Stomach (tissue), 9 donors: ENCODE results near the gene MBP. TPM values are rescaled to one million over a fixed set of nuclear protein-coding genes. Genes with fewer than 3 reads are reported as not detected.

Source experiments
- DNase-seq, 2 donors: peaks; one replicate each; pipeline versions ENCODE4 v3.0.0 to v3.0.0-alpha.2; 2013 to 2019
- H3K27ac ChIP-seq, 5 donors: fragments of 200-600 bp in 4 of 5; sonication (generic) in 4 of 5; one replicate each; pipeline ENCODE4 v1.5.1; 2013 to 2019; ENCODE audit warnings: mild to moderate bottlenecking in 1 of 5, moderate library complexity in 1 of 5
- H3K27me3 ChIP-seq, 3 donors: fragments of 200-600 bp; sonication (generic); one replicate each; pipeline ENCODE4 v1.5.1; 2017 to 2019; ENCODE audit warnings: mixed run types in 1 of 3
- H3K36me3 ChIP-seq, 4 donors: fragments of 200-600 bp; sonication (generic); 1 replicate in 3 of 4; 2 replicates in 1 of 4; pipeline ENCODE4 v1.5.1; 2016 to 2019
- H3K4me1 ChIP-seq, 4 donors: fragments of 200-600 bp; sonication (generic); one replicate each; pipeline ENCODE4 v1.5.1; 2016 to 2019
- H3K4me3 ChIP-seq, 4 donors: fragments of 200-600 bp; sonication (generic) in 3 of 4; one replicate each; pipeline ENCODE4 v1.5.1; 2016 to 2019; ENCODE audit warnings: mild to moderate bottlenecking in 1 of 4
- H3K9me3 ChIP-seq, 4 donors: fragments of 200-600 bp; sonication (generic); one replicate each; pipeline ENCODE4 v1.5.1; 2016 to 2019
- CTCF ChIP-seq, 7 experiments: fragments of 450-650 bp in 4 of 7; fragments of 200-600 bp in 3 of 7; sonication (generic) in 3 of 7; IDR thresholded peaks; one replicate each; pipeline ENCODE4 v1.5.1; 2016 to 2019; ENCODE audit warnings: antibody characterized with exemption in 7 of 7, control low read depth in 2 of 7, mild to moderate bottlenecking in 1 of 7
- EP300 ChIP-seq: sonication (generic); formaldehyde crosslinking; IDR thresholded peaks from one replicate; pipeline ENCODE4 v1.6.1; 2017; ENCODE audit warnings: antibody characterized with exemption
- POLR2A ChIP-seq, 4 donors: fragments of 450-650 bp; IDR thresholded peaks; one replicate each; pipeline ENCODE4 v1.6.1; 2016; ENCODE audit warnings: antibody characterized with exemption in 4 of 4, control low read depth in 2 of 4, mild to moderate bottlenecking in 1 of 4, moderate library complexity in 1 of 4
- POLR2AphosphoS5 ChIP-seq, 3 donors: sonication (generic); formaldehyde crosslinking; IDR thresholded peaks; one replicate each; pipeline ENCODE4 v1.6.1; 2016; ENCODE audit warnings: antibody characterized with exemption in 3 of 3
- WGBS, 5 donors: extraction: QIAGEN DNeasy Blood & Tissue Kit in 3 of 5; methylation state at CpG; one replicate each; pipeline versions ENCODE4 v1.1.5 to v1.1.7; 2013 to 2018; 5-methylcytosine and 5-hydroxymethylcytosine counted together
- intact Hi-C: fragments of 100-400 bp; cut with DNase I; formaldehyde crosslinking; loops from one replicate; pipeline ENCODE4 v1.15.1; 2023; ENCODE audit warnings: low total_unique reads
- polyA plus RNA-seq, 3 donors: library from polyadenylated mRNA; stranded (reverse); fragments of 200-250 nt; gene quantifications; one replicate each; pipeline ENCODE4 v1.2.3, GENCODE V29; 2013
- total RNA-seq, 5 donors: library from RNA; depleted of rRNA; stranded (reverse); fragments of >200 nt; gene quantifications; one replicate each; pipeline versions ENCODE4 v1.1.0 to v1.2.3, GENCODE V29; 2014 to 2016
- donor health status: healthy with polysubstance abuse.
- donor health status: Bipolar disorder and iron deficiency.
- donor health status: healthy.

The MBP gene
- total and polyA plus RNA-seq, 8 donors, result 7.9 to 407 (median 33.3) TPM

- intact Hi-C loops, result no loop called here
- peak; percentile 74 to 83 for DNase-seq
- Histone ChIP-seq H3K27me3 (no peaks in the 10 kb centered on the region), H3K36me3 (peaks cover 0 to 20% (median 11%) of the 10 kb centered on the region in 4 donors), H3K9me3 (no peaks in the 10 kb centered on the region), H3K4me1 (peaks cover 9 to 38% (median 31%) of the 10 kb centered on the region in 4 donors), H3K27ac (peak overlapping the region; percentile 75 to 86 (median 80)), H3K4me3 (peak overlapping the region in 3 of 4 donors; percentile 12 to 28 (median 18))
- TF ChIP-seq POLR2AphosphoS5 (IDR thresholded peaks at IDR 0.05) (peak in 1 of 3 donors; percentile 47), EP300 (no peak)
- WGBS, 5 donors, result 33 to 57% (median 44%) methylated on average over 10 to 14 of the region's 14 CpGs
These were observed 155.4 kb downstream of the MBP start for GRCh38 chr18:76977108-76977621.

GRCh38 chr18:76975577-76976110 lies 156.9 kb downstream of the MBP start:
- TF ChIP-seq CTCF (IDR thresholded peaks at IDR 0.05) (no peak), POLR2A (IDR thresholded peaks at IDR 0.05) (no peak), POLR2AphosphoS5 (IDR thresholded peaks at IDR 0.05) (no peak), EP300 (no peak)
- Histone ChIP-seq H3K36me3 (peaks cover 0 to 20% (median 11%) of the 10 kb centered on the region in 4 donors), H3K27me3 (no peaks in the 10 kb centered on the region), H3K27ac (peak overlapping the region in 2 of 5 donors; percentile 32 to 80), H3K4me3 (no peak overlapping the region), H3K9me3 (no peaks in the 10 kb centered on the region), H3K4me1 (peaks cover 5 to 23% (median 16%) of the 10 kb centered on the region in 4 donors)
- 59 to 80% (median 66%) methylated on average over 13 to 14 of the region's 14 CpGs for WGBS, 5 donors
- intact Hi-C loops, result no loop called here
- no peak for DNase-seq

- no peaks in the 10 kb centered on the region for H3K9me3 ChIP-seq
- no peak for DNase-seq
- TF ChIP-seq POLR2AphosphoS5 (IDR thresholded peaks at IDR 0.05) (no peak), CTCF (IDR thresholded peaks at IDR 0.05) (no peak), EP300 (no peak), POLR2A (IDR thresholded peaks at IDR 0.05) (no peak)
- no peak overlapping the region for H3K27ac ChIP-seq
- no peak overlapping the region for H3K4me3 ChIP-seq
- H3K4me1 ChIP-seq, result peaks cover 5 to 19% (median 11%) of the 10 kb centered on the region in 4 donors
- intact Hi-C loops, result no loop called here
- WGBS, 5 donors, result 92 to 97% (median 94%) methylated on average over 5 of the region's 5 CpGs
- no peaks in the 10 kb centered on the region for H3K27me3 ChIP-seq
- H3K36me3 ChIP-seq, result peaks cover 0 to 18% (median 10%) of the 10 kb centered on the region in 4 donors
These were observed 158.2 kb downstream of the MBP start for GRCh38 chr18:76974386-76974785.

GRCh38 chr18:76973520-76974266 lies 158.9 kb downstream of the MBP start:
- Histone ChIP-seq H3K4me3 (no peak overlapping the region), H3K36me3 (peaks cover 6 to 18% (median 15%) of the 10 kb centered on the region in 4 donors), H3K27ac (no peak overlapping the region), H3K4me1 (peaks cover 5 to 17% (median 11%) of the 10 kb centered on the region in 4 donors), H3K9me3 (no peaks in the 10 kb centered on the region), H3K27me3 (no peaks in the 10 kb centered on the region)
- DNase-seq, result no peak
- no peak for TF ChIP-seq CTCF (IDR thresholded peaks at IDR 0.05)
- no peak for TF ChIP-seq EP300
- TF ChIP-seq POLR2AphosphoS5 (IDR thresholded peaks at IDR 0.05), result no peak
- no peak for TF ChIP-seq POLR2A (IDR thresholded peaks at IDR 0.05)
- WGBS, 5 donors, result 87 to 94% (median 92%) methylated on average over 20 of the region's 20 CpGs
- intact Hi-C loops, result no loop called here
